ENCODE results near the gene CC2D2B. TPM values are rescaled to one million over a fixed set of nuclear protein-coding genes. Genes with fewer than 3 reads are reported as not detected.

Gene CC2D2B
- total and polyA plus RNA-seq, 2 of the 13 experiments (the other 11 are each of a cell fraction or from before 2014, with no cell fraction given): 0.20 TPM; not detected in 1

- TF ChIP-seq LRRFIP1 (CRISPR knock-in tag; conservative IDR thresholded peaks at IDR 0.05) (no peak), ZNF235 (CRISPR knock-in tag; IDR thresholded peaks at IDR 0.05; ENCODE audit: borderline replicate concordance) (no peak), CENPT (CRISPR knock-in tag; IDR thresholded peaks at IDR 0.05; ENCODE audit: low read depth) (no peak), ZNF256 (CRISPR knock-in tag; conservative IDR thresholded peaks at IDR 0.05) (peak; percentile 63), XRCC5 (optimal IDR thresholded peaks at IDR 0.05; ENCODE audit: low read length) (peak; percentile 28), GABPA (IDR thresholded peaks at IDR 0.05; ENCODE audit: low read depth, low read length) (peak; percentile 24; the same call in 1 of the 2 replicates), GABPA (CRISPR knock-in tag; IDR thresholded peaks at IDR 0.05; ENCODE audit: low read depth) (peak; percentile 44; the same call in 1 of the 2 replicates), TCF7L2 (IDR thresholded peaks at IDR 0.05; ENCODE audit: low read depth, low read length) (no peak), BHLHE40 (IDR thresholded peaks at IDR 0.05; ENCODE audit: low read length) (no peak), BCL6 (CRISPR knock-in tag; IDR thresholded peaks at IDR 0.05) (no peak; the same call in 1 of the 2 replicates), ZNF20 (CRISPR knock-in tag; IDR thresholded peaks at IDR 0.05) (no peak), ZNF747 (CRISPR knock-in tag; IDR thresholded peaks at IDR 0.05; ENCODE audit: borderline replicate concordance) (peak; percentile 67; the same call in 1 of the 2 replicates), ZNF276 (CRISPR knock-in tag; IDR thresholded peaks at IDR 0.05; ENCODE audit: low read depth) (no peak), PRMT3 (CRISPR knock-in tag; IDR thresholded peaks at IDR 0.05; ENCODE audit: borderline replicate concordance, low read depth) (no peak), TBP (CRISPR knock-in tag; IDR thresholded peaks at IDR 0.05) (no peak), ZC3H4 (CRISPR knock-in tag; IDR thresholded peaks at IDR 0.05; ENCODE audit: borderline replicate concordance) (no peak), ISL2 (CRISPR knock-in tag; IDR thresholded peaks at IDR 0.05) (no peak), EP300 (IDR thresholded peaks at IDR 0.05; ENCODE audit: low read depth in 2 of 2, low read length in 2 of 2) (no peak), EP300 (CRISPR knock-in tag; IDR thresholded peaks at IDR 0.05; ENCODE audit: borderline replicate concordance) (no peak), GRHL1 (CRISPR knock-in tag; conservative IDR thresholded peaks at IDR 0.05) (no peak)
- TF ChIP-seq, protein P1, sequence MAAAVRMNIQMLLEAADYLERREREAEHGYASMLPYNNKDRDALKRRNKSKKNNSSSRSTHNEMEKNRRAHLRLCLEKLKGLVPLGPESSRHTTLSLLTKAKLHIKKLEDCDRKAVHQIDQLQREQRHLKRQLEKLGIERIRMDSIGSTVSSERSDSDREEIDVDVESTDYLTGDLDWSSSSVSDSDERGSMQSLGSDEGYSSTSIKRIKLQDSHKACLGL (CRISPR knock-in tag; IDR thresholded peaks at IDR 0.05): peak; percentile 85
Observed at GRCh38 chr10:95907456-95908253, at the start of gene CC2D2B (continued).
